Kidney epithelial cell (primary cell): ENCODE data around the gene RAG1. TPM values are rescaled to one million over a fixed set of nuclear protein-coding genes. Genes with fewer than 3 reads are reported as not detected.
"Not testable (repeated sequence)": the region's sequence is repeated elsewhere in the genome, so short reads cannot be mapped to it uniquely, and the experiment has no call there.

Experiments used
- DNase-seq: peaks from one replicate; pipeline ENCODE4 v3.0.0-alpha.2; 2010; ENCODE audit warnings: low read depth
- H3K27me3 ChIP-seq: 2 replicates; pipeline ENCODE4 v1.6.0; 2011; ENCODE audit warnings: low read length; ENCODE audit not compliant: control insufficient read depth, insufficient read depth
- H3K36me3 ChIP-seq: 2 replicates; pipeline ENCODE4 v1.5.1; 2011; ENCODE audit warnings: low read length; ENCODE audit not compliant: control insufficient read depth, insufficient read depth
- H3K4me3 ChIP-seq: 2 replicates; pipeline ENCODE4 v1.5.1; 2011; ENCODE audit warnings: low read depth, mild to moderate bottlenecking, control low read depth, low read length
- CTCF ChIP-seq: IDR thresholded peaks from 2 replicates; pipeline ENCODE4 v1.5.1; 2011; ENCODE audit warnings: mild to moderate bottlenecking, moderate library complexity, low read length, control low read depth, inconsistent platforms; ENCODE audit not compliant: insufficient read depth, poor library complexity, severe bottlenecking
- total RNA-seq: library from RNA; depleted of rRNA; stranded (reverse); fragments of >200 nt; gene quantifications from 2 replicates; pipeline ENCODE4 v1.2.3, GENCODE V29; 2015

Gene RAG1
- total RNA-seq, 1 donor from 2014 or later = 2.5 TPM

- Histone ChIP-seq H3K36me3 (no peaks in the 10 kb centered on the region), H3K27me3 (no peaks in the 10 kb centered on the region), H3K4me3 (no peak overlapping the region)
- TF ChIP-seq CTCF = no peak
- DNase-seq = no peak
Observed at GRCh38 chr11:36550385-36551115, 17.3 kb upstream of the RAG1 start.

- not testable (repeated sequence) for DNase-seq, H3K36me3 ChIP-seq, H3K4me3 ChIP-seq, H3K27me3 ChIP-seq
Observed at GRCh38 chr11:36557390-36557789, 10.4 kb upstream of the RAG1 start.

GRCh38 chr11:36557991-36558390 lies 9.8 kb upstream of the RAG1 start:
- H3K4me3 ChIP-seq = no peak overlapping the region
- no peaks in the 10 kb centered on the region for H3K36me3 ChIP-seq
- H3K27me3 ChIP-seq = no peaks in the 10 kb centered on the region
- TF ChIP-seq CTCF = no peak
- DNase-seq = no peak

GRCh38 chr11:36558571-36559413 lies 9.0 kb upstream of the RAG1 start:
- no peak for TF ChIP-seq CTCF
- Histone ChIP-seq H3K36me3 (no peaks in the 10 kb centered on the region), H3K27me3 (no peaks in the 10 kb centered on the region), H3K4me3 (no peak overlapping the region)
- DNase-seq = no peak

GRCh38 chr11:36564376-36565030 lies 3.3 kb upstream of the RAG1 start:
- no peak for DNase-seq
- no peak overlapping the region for H3K4me3 ChIP-seq

More at GRCh38 chr11:36564376-36565030, 3.3 kb upstream of the RAG1 start:
- peak; percentile 69 for TF ChIP-seq CTCF
- peaks cover 5% of the 10 kb centered on the region for H3K27me3 ChIP-seq
- no peaks in the 10 kb centered on the region for H3K36me3 ChIP-seq
